OCI-LY1 (cell line): ENCODE data around the gene PRG2.

ENCODE experiments used
- EZH2 ChIP-seq: fragments of 200-600 bp; sonication (generic), shearing (Covaris generic); IDR thresholded peaks from 2 replicates; pipeline ENCODE4 v1.8.0; 2017; ENCODE audit warnings: borderline replicate concordance, mixed run types, mild to moderate bottlenecking, antibody characterized with exemption, low read length, moderate library complexity, mixed read lengths
- TF ChIP-seq, protein P1 (sequence below): fragments of 200-600 bp; sonication (generic), shearing (Covaris generic); IDR thresholded peaks from 2 replicates; pipeline ENCODE4 v1.5.1; 2017; ENCODE audit warnings: mild to moderate bottlenecking, antibody characterized with exemption, low read length, moderate library complexity, mixed read lengths

DNA sequence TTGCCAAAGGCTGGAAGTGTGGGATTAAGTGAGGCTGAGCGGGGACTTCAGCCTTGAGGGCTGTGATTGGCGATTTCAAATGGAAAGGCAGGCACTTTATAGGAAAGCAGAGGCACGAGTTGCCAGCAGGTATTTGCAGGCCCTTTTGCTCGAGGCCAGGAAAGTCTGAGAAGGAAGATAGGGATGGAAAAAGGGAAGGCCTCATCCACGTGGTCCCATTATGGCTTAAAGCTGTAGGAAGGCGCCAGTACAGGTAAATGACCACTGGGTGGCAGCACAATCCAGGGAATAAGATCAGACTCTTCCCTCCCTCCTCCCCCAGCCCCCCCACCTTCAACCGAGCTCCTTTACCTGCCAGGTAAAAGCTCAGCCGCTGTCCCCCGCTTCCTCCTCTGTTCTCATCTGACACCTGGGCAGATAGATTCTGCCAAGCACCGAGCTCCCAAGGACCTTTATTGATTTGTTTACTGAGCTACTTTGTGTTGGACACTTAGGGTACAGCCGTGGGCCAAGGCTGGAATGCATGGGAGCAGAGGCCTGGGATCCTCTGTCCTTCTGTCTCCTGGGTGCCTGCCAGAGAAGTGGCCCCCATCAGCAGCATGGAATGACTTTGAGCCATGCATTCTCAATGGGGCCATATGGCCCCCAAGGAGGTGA, 44.8 kb downstream of the PRG2 start:
- TF ChIP-seq, protein P1, sequence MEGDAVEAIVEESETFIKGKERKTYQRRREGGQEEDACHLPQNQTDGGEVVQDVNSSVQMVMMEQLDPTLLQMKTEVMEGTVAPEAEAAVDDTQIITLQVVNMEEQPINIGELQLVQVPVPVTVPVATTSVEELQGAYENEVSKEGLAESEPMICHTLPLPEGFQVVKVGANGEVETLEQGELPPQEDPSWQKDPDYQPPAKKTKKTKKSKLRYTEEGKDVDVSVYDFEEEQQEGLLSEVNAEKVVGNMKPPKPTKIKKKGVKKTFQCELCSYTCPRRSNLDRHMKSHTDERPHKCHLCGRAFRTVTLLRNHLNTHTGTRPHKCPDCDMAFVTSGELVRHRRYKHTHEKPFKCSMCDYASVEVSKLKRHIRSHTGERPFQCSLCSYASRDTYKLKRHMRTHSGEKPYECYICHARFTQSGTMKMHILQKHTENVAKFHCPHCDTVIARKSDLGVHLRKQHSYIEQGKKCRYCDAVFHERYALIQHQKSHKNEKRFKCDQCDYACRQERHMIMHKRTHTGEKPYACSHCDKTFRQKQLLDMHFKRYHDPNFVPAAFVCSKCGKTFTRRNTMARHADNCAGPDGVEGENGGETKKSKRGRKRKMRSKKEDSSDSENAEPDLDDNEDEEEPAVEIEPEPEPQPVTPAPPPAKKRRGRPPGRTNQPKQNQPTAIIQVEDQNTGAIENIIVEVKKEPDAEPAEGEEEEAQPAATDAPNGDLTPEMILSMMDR: peak; percentile 60
- TF ChIP-seq EZH2: no peak
